ENCODE results near the gene SLC48A1. TPM values are rescaled to one million over a fixed set of nuclear protein-coding genes. Genes with fewer than 3 reads are reported as not detected.

Gene SLC48A1
- total RNA-seq, 1 experiment from 2014 or later = 20.0 TPM

- Histone ChIP-seq H3K27ac (ENCODE audit: low read depth, low read length) (peak overlapping the region; percentile 98), H3K27me3 (ENCODE audit: insufficient read depth, low read length) (no peaks in the 10 kb centered on the region), H2AFZ (ENCODE audit: low read depth, low read length, poor library complexity, severe bottlenecking) (no peak overlapping the region), H3K4me1 (ENCODE audit: control insufficient read depth in 1 of 2, insufficient read depth in 2 of 2, low read length in 2 of 2) (peaks cover 32 to 74% of the 10 kb centered on the region in 2 experiments), H3K36me3 (ENCODE audit: control insufficient read depth in 1 of 2, insufficient read depth in 2 of 2, low read length in 2 of 2) (no peaks in the 10 kb centered on the region), H3K4me3 (replicated peaks in 1 of 2; ENCODE audit: low read depth in 1 of 2, low read length in 2 of 2) (peak overlapping the region; percentile 70 to 86), H3K4me2 (ENCODE audit: low read length) (peak overlapping the region; percentile 100), H3K9me2 (ENCODE audit: insufficient read depth) (no peaks in the 10 kb centered on the region), H3K9me3 (ENCODE audit: control insufficient read depth in 1 of 2, insufficient read depth in 1 of 2, low read depth in 1 of 2, low read length in 2 of 2) (no peaks in the 10 kb centered on the region), H4K20me1 (ENCODE audit: insufficient read depth) (no peaks in the 10 kb centered on the region), H3K79me2 (ENCODE audit: insufficient read depth, low read length) (peaks cover 53% of the 10 kb centered on the region), H3K9ac (ENCODE audit: low read length) (peak overlapping the region; percentile 97)
- no TSS peak for BruUV-seq (replicated peaks)
- CTCF ChIA-PET = interaction anchor here (0.7 to 2.9 kb wide), 3 partner anchors 19 to 86 kb away, joined by 4 to 26 read pairs (median 5); partner anchors contain the start of gene VDR
- RAD21 ChIA-PET (ENCODE audit: low non-redundant PET in 1 of 2, low total read pairs in 2 of 2, uncharacterized antibody in 2 of 2, unreplicated experiment in 2 of 2) = no interaction called here
- ATAC-seq = peak; percentile 43
- no peak for DNase-seq (ENCODE audit: low read depth, low spot score)
- TF ChIP-seq ATF3 (IDR thresholded peaks at IDR 0.05) = no peak
- no peak for TF ChIP-seq ZNF274 (IDR thresholded peaks at IDR 0.05; ENCODE audit: low read depth, low read length)
- peak; percentile 86 for TF ChIP-seq ZFX (IDR thresholded peaks at IDR 0.05)
- TF ChIP-seq POLR2AphosphoS5 (IDR thresholded peaks at IDR 0.05; ENCODE audit: low read depth, low read length) = no peak
- TF ChIP-seq EGR1 (IDR thresholded peaks at IDR 0.05; ENCODE audit: low read depth) = no peak
- TF ChIP-seq ELF1 (IDR thresholded peaks at IDR 0.05; ENCODE audit: borderline replicate concordance, low read depth) = no peak
- peak; percentile 19 for TF ChIP-seq TCF7L2 (IDR thresholded peaks at IDR 0.05; ENCODE audit: borderline replicate concordance, extremely low read depth, insufficient read depth, insufficient read length)
- TF ChIP-seq EZH2 (IDR thresholded peaks at IDR 0.05) = no peak
- TF ChIP-seq CEBPB (IDR thresholded peaks at IDR 0.05; ENCODE audit: low read depth) = no peak
- no peak for TF ChIP-seq SRF (IDR thresholded peaks at IDR 0.05; ENCODE audit: low read depth)
- TF ChIP-seq CTCF (IDR thresholded peaks at IDR 0.05 in 2 of 3, conservative IDR thresholded peaks at IDR 0.05 in 1 of 3; ENCODE audit: borderline replicate concordance in 1 of 3, insufficient read depth in 1 of 3, low read depth in 2 of 3, low read length in 2 of 3) = peak in 2 of 3 experiments; percentile 26 to 33; a peak in 4 of 6 replicates
- TF ChIP-seq POLR2A (IDR thresholded peaks at IDR 0.05; ENCODE audit: borderline replicate concordance, extremely low read depth, insufficient read depth, insufficient read length) = no peak
- TF ChIP-seq CBX3 (IDR thresholded peaks at IDR 0.05; ENCODE audit: low read depth) = no peak
- no peak for TF ChIP-seq JUND (IDR thresholded peaks at IDR 0.05)
- TF ChIP-seq REST (IDR thresholded peaks at IDR 0.05; ENCODE audit: low read depth) = no peak
- TF ChIP-seq MAX (IDR thresholded peaks at IDR 0.05) = no peak
- intact Hi-C loops (cut with micrococcal nuclease) = no loop called here
- POLR2A ChIA-PET = interaction anchor here (1.8 kb wide), 1 partner anchor 12 kb away, joined by 9 read pairs; no protein-coding TSS in a partner anchor
These were observed 46.3 kb downstream of the SLC48A1 start for GRCh38 chr12:47819138-47819895.
